ENCODE results near the gene IRF1. TPM values are rescaled to one million over a fixed set of nuclear protein-coding genes. Genes with fewer than 3 reads are reported as not detected.
A peak's percentile ranks its signal among the peaks of the same experiment; 100 is the strongest.

IRF1 gene
- total RNA-seq, 4 donors from 2014 or later, result 24.6 to 49.7 (median 32.1) TPM

GRCh38 chr5:132446621-132447020 lies 44.0 kb downstream of the IRF1 start:
- intact Hi-C loops (cut with DNase I), result no loop called here
- H3K9me3 ChIP-seq, result no peaks in the 10 kb centered on the region
- WGBS, 2 donors, result 30 to 36% methylated on average over 6 of the region's 6 CpGs
- TF ChIP-seq, protein P1, sequence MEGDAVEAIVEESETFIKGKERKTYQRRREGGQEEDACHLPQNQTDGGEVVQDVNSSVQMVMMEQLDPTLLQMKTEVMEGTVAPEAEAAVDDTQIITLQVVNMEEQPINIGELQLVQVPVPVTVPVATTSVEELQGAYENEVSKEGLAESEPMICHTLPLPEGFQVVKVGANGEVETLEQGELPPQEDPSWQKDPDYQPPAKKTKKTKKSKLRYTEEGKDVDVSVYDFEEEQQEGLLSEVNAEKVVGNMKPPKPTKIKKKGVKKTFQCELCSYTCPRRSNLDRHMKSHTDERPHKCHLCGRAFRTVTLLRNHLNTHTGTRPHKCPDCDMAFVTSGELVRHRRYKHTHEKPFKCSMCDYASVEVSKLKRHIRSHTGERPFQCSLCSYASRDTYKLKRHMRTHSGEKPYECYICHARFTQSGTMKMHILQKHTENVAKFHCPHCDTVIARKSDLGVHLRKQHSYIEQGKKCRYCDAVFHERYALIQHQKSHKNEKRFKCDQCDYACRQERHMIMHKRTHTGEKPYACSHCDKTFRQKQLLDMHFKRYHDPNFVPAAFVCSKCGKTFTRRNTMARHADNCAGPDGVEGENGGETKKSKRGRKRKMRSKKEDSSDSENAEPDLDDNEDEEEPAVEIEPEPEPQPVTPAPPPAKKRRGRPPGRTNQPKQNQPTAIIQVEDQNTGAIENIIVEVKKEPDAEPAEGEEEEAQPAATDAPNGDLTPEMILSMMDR (IDR thresholded peaks at IDR 0.05), result no peak
- TF ChIP-seq POLR2A (IDR thresholded peaks at IDR 0.05), result no peak
- peak overlapping the region; percentile 57 to 62 (median 59) for H3K27ac ChIP-seq
- DNase-seq, result peak; percentile 83 to 89
- no peak overlapping the region for H3K4me3 ChIP-seq (replicated peaks in 1 of 3)
- peaks cover 27 to 29% of the 10 kb centered on the region in 2 donors for H3K4me1 ChIP-seq
- no peaks in the 10 kb centered on the region for H3K27me3 ChIP-seq
- H3K36me3 ChIP-seq, result no peaks in the 10 kb centered on the region

DNA sequence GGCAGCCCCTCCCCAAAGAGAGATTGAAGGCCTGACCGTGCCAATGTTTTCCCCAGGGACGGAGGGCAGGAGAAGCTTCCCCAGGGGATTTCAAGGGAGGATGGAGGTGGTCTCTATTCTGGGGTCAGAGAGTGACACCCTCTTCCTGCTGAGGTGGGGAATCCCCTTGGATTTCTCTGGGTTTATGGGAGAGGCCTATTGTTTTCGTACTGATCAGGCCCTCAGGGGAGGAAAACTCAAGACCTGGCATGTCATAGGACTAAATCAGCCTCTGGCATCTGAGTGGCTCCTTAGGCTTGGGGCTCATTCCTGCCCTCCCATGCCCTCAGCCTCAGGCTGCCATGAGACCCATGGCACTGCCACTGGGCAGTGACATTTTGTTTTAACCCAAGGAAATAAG lies 44.6 kb downstream of the IRF1 start:
- Histone ChIP-seq H3K27ac (peak overlapping the region; percentile 57 to 62 (median 59)), H3K4me1 (peaks cover 27 to 29% of the 10 kb centered on the region in 2 donors), H3K9me3 (no peaks in the 10 kb centered on the region), H3K4me3 (replicated peaks in 1 of 3) (no peak overlapping the region), H3K36me3 (no peaks in the 10 kb centered on the region), H3K27me3 (no peaks in the 10 kb centered on the region)
- DNase-seq, result no peak
- intact Hi-C loops (cut with DNase I), result no loop called here
- TF ChIP-seq POLR2A (IDR thresholded peaks at IDR 0.05), result no peak
- TF ChIP-seq, protein P1 (IDR thresholded peaks at IDR 0.05), result no peak
- WGBS, 2 donors, result 23 to 66% methylated on average over 3 of the region's 3 CpGs

DNA sequence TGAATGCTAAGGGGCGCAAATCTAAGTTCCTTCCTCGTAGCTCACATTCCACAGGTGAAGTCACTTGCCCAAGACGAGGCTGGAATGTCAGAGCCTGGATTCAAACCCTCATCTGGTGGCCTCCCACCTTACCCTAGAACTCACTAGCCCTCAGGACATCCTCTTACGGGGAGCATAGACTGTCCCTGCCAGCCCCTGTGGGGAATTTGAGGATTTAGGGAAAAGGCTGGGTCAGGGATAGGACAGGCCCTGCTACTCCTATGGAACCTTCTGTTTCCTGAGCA lies 45.0 kb downstream of the IRF1 start:
- TF ChIP-seq, protein P1 (IDR thresholded peaks at IDR 0.05), result no peak
- TF ChIP-seq POLR2A (IDR thresholded peaks at IDR 0.05), result no peak
- peaks cover 27 to 29% of the 10 kb centered on the region in 2 donors for H3K4me1 ChIP-seq
- no peak for DNase-seq
- peak overlapping the region; percentile 57 to 62 (median 59) for H3K27ac ChIP-seq
- no peaks in the 10 kb centered on the region for H3K36me3 ChIP-seq
- WGBS, 2 donors, result 87 to 92% methylated on average over 2 to 4 of the region's 4 CpGs
- H3K27me3 ChIP-seq, result no peaks in the 10 kb centered on the region
- H3K9me3 ChIP-seq, result no peaks in the 10 kb centered on the region
- no peak overlapping the region for H3K4me3 ChIP-seq (replicated peaks in 1 of 3)
- intact Hi-C loops (cut with DNase I), result no loop called here

DNA sequence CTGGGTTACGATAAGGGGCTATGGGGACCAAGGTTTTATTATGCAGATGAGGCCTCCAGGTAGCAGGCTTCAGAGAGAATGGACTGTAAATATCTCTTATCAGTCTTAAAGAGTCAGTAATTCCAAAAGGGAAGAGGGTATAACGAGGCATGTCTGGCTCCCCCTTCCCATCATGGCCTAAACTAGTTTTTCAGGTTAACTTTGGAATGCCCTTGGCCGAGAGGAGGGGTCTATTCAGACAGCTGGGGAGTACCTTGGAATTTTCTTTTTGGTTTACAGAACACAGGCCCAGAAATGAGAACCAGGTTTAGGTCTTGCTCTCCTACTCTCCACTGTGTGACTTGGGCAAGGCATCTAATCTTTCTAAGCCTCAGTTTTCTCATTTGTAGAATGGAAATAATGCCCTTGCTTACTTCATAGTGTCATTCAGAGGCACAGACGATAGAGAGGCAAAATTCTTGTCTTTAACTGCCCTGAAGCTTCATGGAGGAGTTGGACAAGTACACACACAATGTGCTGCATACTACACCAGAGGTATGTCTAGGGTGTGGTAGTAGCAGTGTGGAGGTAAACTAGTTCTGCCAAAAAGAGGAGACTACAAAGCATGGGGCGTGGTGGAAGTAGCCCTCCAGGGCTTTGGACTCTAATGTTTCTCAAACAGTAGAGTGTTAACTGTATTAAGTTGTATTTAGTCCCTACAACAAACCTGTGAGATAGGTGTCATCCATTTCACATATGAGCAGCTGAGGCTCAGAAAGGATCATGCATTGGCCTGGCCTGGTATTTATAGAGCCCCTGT lies 45.5 kb downstream of the IRF1 start:
- 74 to 86% methylated on average over 5 of the region's 5 CpGs for WGBS, 2 donors
- Histone ChIP-seq H3K27me3 (no peaks in the 10 kb centered on the region), H3K4me1 (peaks cover 27 to 30% of the 10 kb centered on the region in 2 donors), H3K4me3 (replicated peaks in 1 of 3) (no peak overlapping the region), H3K27ac (peak overlapping the region; percentile 57 to 62 (median 59)), H3K36me3 (no peaks in the 10 kb centered on the region), H3K9me3 (no peaks in the 10 kb centered on the region)
- intact Hi-C loops (cut with DNase I), result no loop called here
- no peak for DNase-seq
- no peak for TF ChIP-seq POLR2A (IDR thresholded peaks at IDR 0.05)
- TF ChIP-seq, protein P1 (IDR thresholded peaks at IDR 0.05), result no peak

DNA sequence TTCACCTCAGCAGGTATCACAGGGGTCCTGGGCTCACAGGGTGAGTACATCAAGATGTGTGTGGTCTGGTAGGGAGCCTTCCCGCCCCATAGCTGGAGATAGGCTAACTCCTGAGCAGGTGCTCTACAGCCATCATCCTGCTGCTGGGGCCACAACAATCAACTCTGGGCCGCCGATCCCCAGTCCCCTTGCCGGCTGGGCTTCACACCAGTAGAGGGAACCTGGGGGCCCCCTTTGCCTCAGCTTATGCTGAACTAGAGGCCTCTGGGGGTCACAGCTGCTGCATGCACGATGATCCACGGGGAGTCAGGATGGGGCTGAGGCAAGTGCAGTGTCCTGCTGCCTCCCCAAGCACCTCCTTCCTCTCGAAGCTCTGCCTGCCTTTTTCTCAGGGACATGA lies 46.5 kb downstream of the IRF1 start:
- no peak overlapping the region for H3K4me3 ChIP-seq (replicated peaks in 1 of 3)
- H3K27ac ChIP-seq, result no peak overlapping the region
- WGBS, 2 donors, result 58 to 81% methylated on average over 3 to 7 of the region's 7 CpGs
- peaks cover 31 to 39% of the 10 kb centered on the region in 2 donors for H3K4me1 ChIP-seq
- intact Hi-C loops (cut with DNase I), result no loop called here
- no peak for DNase-seq
- TF ChIP-seq, protein P1 (IDR thresholded peaks at IDR 0.05), result no peak
- TF ChIP-seq POLR2A (IDR thresholded peaks at IDR 0.05), result no peak
- H3K27me3 ChIP-seq, result no peaks in the 10 kb centered on the region
- no peaks in the 10 kb centered on the region for H3K36me3 ChIP-seq
- no peaks in the 10 kb centered on the region for H3K9me3 ChIP-seq

Data from thyroid gland (tissue), 4 donors.